Astrocyte of the spinal cord (primary cell): Measurements from ENCODE around the gene TCAF1.

Experiments
- DNase-seq: peaks from one replicate; pipeline ENCODE4 v3.0.0; 2011; ENCODE audit warnings: low read depth, low spot score
- H3K4me3 ChIP-seq: 2 replicates; pipeline ENCODE4 v1.5.1; 2011; ENCODE audit warnings: low read depth, mild to moderate bottlenecking, low read length, moderate library complexity
- CTCF ChIP-seq: IDR thresholded peaks from 2 replicates; pipeline ENCODE4 v1.5.1; 2012; ENCODE audit warnings: low read depth, mild to moderate bottlenecking, low read length, inconsistent platforms
- in situ Hi-C: cut with HindIII; loops from 2 replicates; pipeline ENCODE4 v1.10.0; 2017; ENCODE audit warnings: low sequenced_read_pairs

The TCAF1 gene

GRCh38 chr7:143914938-143915652, 13.1 kb upstream of the TCAF1 start:
- in situ Hi-C loops, result no loop called here
- no peak for TF ChIP-seq CTCF
- no peak overlapping the region for H3K4me3 ChIP-seq
- no peak for DNase-seq

- no peak for DNase-seq
- H3K4me3 ChIP-seq, result no peak overlapping the region
- in situ Hi-C loops, result no loop called here
- no peak for TF ChIP-seq CTCF
These were observed 12.1 kb upstream of the TCAF1 start for GRCh38 chr7:143913945-143914615.

- TF ChIP-seq CTCF, result no peak
- no peak for DNase-seq
- no peak overlapping the region for H3K4me3 ChIP-seq
- in situ Hi-C loops, result no loop called here
These were observed 8.7 kb upstream of the TCAF1 start for GRCh38 chr7:143910473-143911248.

GRCh38 chr7:143909863-143910262, 7.9 kb upstream of the TCAF1 start:
- no peak overlapping the region for H3K4me3 ChIP-seq
- DNase-seq, result no peak
- in situ Hi-C loops, result no loop called here
- no peak for TF ChIP-seq CTCF

GRCh38 chr7:143908120-143908519, 6.1 kb upstream of the TCAF1 start:
- in situ Hi-C loops, result no loop called here
- DNase-seq, result no peak
- TF ChIP-seq CTCF, result no peak
- no peak overlapping the region for H3K4me3 ChIP-seq

GRCh38 chr7:143906895-143907294, 4.9 kb upstream of the TCAF1 start:
- in situ Hi-C loops, result no loop called here
- DNase-seq, result no peak
- H3K4me3 ChIP-seq, result no peak overlapping the region
- TF ChIP-seq CTCF, result no peak
